CD4-positive, alpha-beta T cell (primary cell): ENCODE data around the gene BARX2. TPM values are rescaled to one million over a fixed set of nuclear protein-coding genes. Genes with fewer than 3 reads are reported as not detected.

Experiments
- ATAC-seq: fragments of 200-7000 bp; cut with Tn5 transposase; one replicate; pipeline ENCODE4 v1.10.0; 2022; ENCODE audit warnings: mild to moderate bottlenecking; ENCODE audit not compliant: poor library complexity
- CTCF ChIA-PET: fragments of 350-600 bp; sonication (Branson Sonifier 250); formaldehyde crosslinking; loops from one replicate; lab custom pipeline; 2021; ENCODE audit warnings: antibody characterized with exemption, inconsistent platforms; lab: Charles Lee
- POLR2A ChIA-PET: fragments of 350-600 bp; sonication (Branson Sonifier 250); formaldehyde crosslinking; loops from one replicate; lab custom pipeline; 2021; ENCODE audit warnings: antibody characterized with exemption, inconsistent platforms; lab: Charles Lee
- DNase-seq, 14 experiments: peaks; one replicate each; pipeline ENCODE4 v3.0.0-alpha.2; 2013 to 2020; ENCODE audit warnings: mixed read lengths in 2 of 14
- H3K27ac ChIP-seq, 2 donors: one replicate each; pipeline versions ENCODE4 v1.5.1 to v1.7.0; 2013; ENCODE audit warnings: low read length in 2 of 2, low read depth in 1 of 2, mild to moderate bottlenecking in 1 of 2
- H3K27me3 ChIP-seq, 2 experiments: 1 replicate in 1 of 2; 2 replicates in 1 of 2; pipeline versions ENCODE4 v1.6.1 to v1.7.0; 2013; ENCODE audit warnings: low read length in 2 of 2, control low read depth in 1 of 2, mild to moderate bottlenecking in 1 of 2, moderate library complexity in 1 of 2; ENCODE audit not compliant: insufficient read depth in 2 of 2, control insufficient read depth in 1 of 2
- H3K36me3 ChIP-seq: one replicate; pipeline ENCODE4 v1.6.1; 2013; ENCODE audit warnings: low read length, control low read depth; ENCODE audit not compliant: insufficient read depth
- H3K4me1 ChIP-seq: one replicate; pipeline ENCODE4 v1.6.1; 2013; ENCODE audit warnings: low read length, control low read depth; ENCODE audit not compliant: insufficient read depth
- H3K4me3 ChIP-seq: one replicate; pipeline ENCODE4 v1.5.1; 2013; ENCODE audit warnings: mild to moderate bottlenecking, low read length, moderate library complexity
- H3K9me3 ChIP-seq, 2 experiments: 1 replicate in 1 of 2; 2 replicates in 1 of 2; pipeline versions ENCODE4 v1.6.1 to v1.7.0; 2013; ENCODE audit warnings: low read length in 2 of 2, mild to moderate bottlenecking in 2 of 2, control low read depth in 1 of 2, moderate library complexity in 1 of 2; ENCODE audit not compliant: control insufficient read depth in 1 of 2, insufficient read depth in 1 of 2
- H3K27ac Mint-ChIP-seq: one replicate; pipeline ENCODE4 v1.8.0; 2020; ENCODE audit warnings: mixed read lengths
- H3K27me3 Mint-ChIP-seq: one replicate; pipeline ENCODE4 v1.8.0; 2021; ENCODE audit warnings: mixed read lengths
- H3K36me3 Mint-ChIP-seq: one replicate; pipeline ENCODE4 v1.8.0; 2021; ENCODE audit warnings: low read depth, mixed read lengths
- H3K4me1 Mint-ChIP-seq: one replicate; pipeline ENCODE4 v1.8.0; 2021; ENCODE audit warnings: low read depth, mixed read lengths
- H3K4me3 Mint-ChIP-seq: one replicate; pipeline ENCODE4 v1.8.0; 2020; ENCODE audit warnings: mild to moderate bottlenecking, mixed read lengths
- H3K9me3 Mint-ChIP-seq: one replicate; pipeline ENCODE4 v1.8.0; 2020; ENCODE audit warnings: mixed read lengths
- CTCF ChIP-seq: fragments of 200-600 bp; IDR thresholded peaks from one replicate; pipeline ENCODE4 v1.8.0; 2022; ENCODE audit warnings: antibody characterized with exemption, mild to moderate bottlenecking
- intact Hi-C, 2 experiments: fragments of 100-400 bp; cut with DNase I in 1 of 2; cut with micrococcal nuclease in 1 of 2; formaldehyde crosslinking; loops; one replicate each; pipeline versions ENCODE4 v1.15.1 to v1.9.0; 2023 to 2025; cut with DNase I, micrococcal nuclease
- total RNA-seq, 174 experiments: library from RNA in 2 of 174; stranded (reverse) in 2 of 174; gene quantifications; one replicate each; pipeline ENCODE4 v1.2.3 and lab custom pipeline; 2021 to 2026

BARX2 gene
- total RNA-seq, 2 experiments from 2014 or later, result not detected

- ChIA-PET CTCF (no interaction called here), POLR2A (no interaction called here)
- ATAC-seq (no peak), DNase-seq (no peak)
- intact Hi-C loops, result no loop called here
- no peak overlapping the region for H3K27ac Mint-ChIP-seq
- peak overlapping the region; percentile 75 for H3K4me3 Mint-ChIP-seq
- Histone ChIP-seq H3K4me1 (peaks cover 31% of the 10 kb centered on the region), H3K36me3 (no peaks in the 10 kb centered on the region), H3K4me3 (no peak overlapping the region), H3K27ac (no peak overlapping the region), H3K9me3 (peaks cover 0 to 25% of the 10 kb centered on the region in 2 experiments), H3K27me3 (peaks cover 47 to 83% of the 10 kb centered on the region in 2 experiments)
- TF ChIP-seq CTCF, result no peak
- H3K9me3 Mint-ChIP-seq, result no peaks in the 10 kb centered on the region
- H3K27me3 Mint-ChIP-seq, result peaks cover 90% of the 10 kb centered on the region
- no peaks in the 10 kb centered on the region for H3K36me3 Mint-ChIP-seq
- peaks cover 38% of the 10 kb centered on the region for H3K4me1 Mint-ChIP-seq
These were observed 1.3 kb upstream of the BARX2 start for GRCh38 chr11:129374081-129374992.

GRCh38 chr11:129374993-129375750 is 476 bp upstream of the BARX2 start:
- no peak for DNase-seq
- peaks cover 31% of the 10 kb centered on the region for H3K4me1 ChIP-seq
- no peak for ATAC-seq
- H3K36me3 Mint-ChIP-seq, result no peaks in the 10 kb centered on the region
- H3K4me1 Mint-ChIP-seq, result peaks cover 38% of the 10 kb centered on the region
- POLR2A ChIA-PET, result interaction anchor here (1.3 kb wide), 1 partner anchor 31 kb away, joined by 3 read pairs; no protein-coding TSS in a partner anchor
- intact Hi-C loops, result no loop called here
- CTCF ChIA-PET, result no interaction called here
- TF ChIP-seq CTCF, result no peak
- H3K4me3 ChIP-seq, result no peak overlapping the region
- no peaks in the 10 kb centered on the region for H3K9me3 Mint-ChIP-seq
- H3K9me3 ChIP-seq, result peaks cover 0 to 25% of the 10 kb centered on the region in 2 experiments
- H3K27ac ChIP-seq, result no peak overlapping the region
- H3K4me3 Mint-ChIP-seq, result peak overlapping the region; percentile 75
- peaks cover 43 to 78% of the 10 kb centered on the region in 2 experiments for H3K27me3 ChIP-seq
- peaks cover 90% of the 10 kb centered on the region for H3K27me3 Mint-ChIP-seq
- no peak overlapping the region for H3K27ac Mint-ChIP-seq
- no peaks in the 10 kb centered on the region for H3K36me3 ChIP-seq

GRCh38 chr11:129376658-129377341 is 1.2 kb downstream of the BARX2 start:
- ChIA-PET POLR2A (interaction anchor here (1.3 kb wide), 1 partner anchor 33 kb away, joined by 3 read pairs; no protein-coding TSS in a partner anchor), CTCF (no interaction called here)
- no peak overlapping the region for H3K27ac ChIP-seq
- peaks cover 0 to 25% of the 10 kb centered on the region in 2 experiments for H3K9me3 ChIP-seq
- peaks cover 37% of the 10 kb centered on the region for H3K4me1 Mint-ChIP-seq
- peak overlapping the region; percentile 65 for H3K4me3 Mint-ChIP-seq
- DNase-seq (no peak), ATAC-seq (no peak)
- intact Hi-C loops, result no loop called here
- no peaks in the 10 kb centered on the region for H3K36me3 ChIP-seq
- H3K27me3 ChIP-seq, result peaks cover 38 to 72% of the 10 kb centered on the region in 2 experiments
- no peak for TF ChIP-seq CTCF
- H3K4me3 ChIP-seq, result no peak overlapping the region
- no peak overlapping the region for H3K27ac Mint-ChIP-seq
- H3K27me3 Mint-ChIP-seq, result peaks cover 87% of the 10 kb centered on the region
- H3K36me3 Mint-ChIP-seq, result no peaks in the 10 kb centered on the region
- peaks cover 31% of the 10 kb centered on the region for H3K4me1 ChIP-seq
- no peaks in the 10 kb centered on the region for H3K9me3 Mint-ChIP-seq
